Left lung (tissue), 10 donors: ENCODE results near the gene STX5. TPM values are rescaled to one million over a fixed set of nuclear protein-coding genes. Genes with fewer than 3 reads are reported as not detected.

ENCODE experiments used
- ATAC-seq: fragments of 200-7000 bp; cut with Tn5 transposase; one replicate; pipeline ENCODE4 v1.9.1; 2020; ENCODE audit warnings: moderate library complexity
- DNase-seq, 4 donors: peaks; one replicate each; pipeline ENCODE4 v3.0.0-alpha.2; 2013 to 2020
- H3K27ac ChIP-seq, 2 donors: fragments of 200-600 bp; sonication (generic) in 1 of 2; one replicate each; pipeline versions ENCODE4 v1.5.0 to v1.8.0; 2020 to 2021
- H3K27me3 ChIP-seq, 2 donors: fragments of 200-600 bp; sonication (generic) in 1 of 2; one replicate each; pipeline versions ENCODE4 v1.5.0 to v1.8.0; 2020 to 2021
- H3K36me3 ChIP-seq, 2 donors: fragments of 200-600 bp; sonication (generic) in 1 of 2; one replicate each; pipeline versions ENCODE4 v1.5.0 to v1.8.0; 2020 to 2021
- H3K4me1 ChIP-seq, 2 donors: fragments of 200-600 bp; one replicate each; pipeline ENCODE4 v1.8.0; 2021
- H3K4me3 ChIP-seq, 2 donors: fragments of 200-600 bp; sonication (generic) in 1 of 2; one replicate each; pipeline versions ENCODE4 v1.5.0 to v1.8.0; 2020 to 2021; ENCODE audit warnings: mild to moderate bottlenecking in 1 of 2
- H3K9me3 ChIP-seq, 2 donors: fragments of 200-600 bp; sonication (generic) in 1 of 2; one replicate each; pipeline versions ENCODE4 v1.5.0 to v1.8.0; 2020 to 2021
- intact Hi-C, 2 donors: fragments of 100-400 bp; cut with DNase I; formaldehyde crosslinking; loops; one replicate each; pipeline versions ENCODE4 v1.11.2 to v1.14.2; 2022
- microRNA-seq, 2 donors: library from miRNA; unstranded; fragments of <30 nt; microRNA quantifications; one replicate each; pipeline ENCODE4, GENCODE V29; 2019
- polyA plus RNA-seq, 6 donors: library from polyadenylated mRNA; unstranded; fragments of 120-200 nt; gene quantifications; one replicate each; pipeline ENCODE4 v1.2.1, GENCODE V29; 2013; ENCODE audit not compliant: insufficient read length in 6 of 6
- total RNA-seq, 2 donors: library from RNA; stranded (reverse); fragmentation: NEBNext Ultra II Directional; extraction: Animal tissue kit (Norgen Biotek cat#: 25700); gene quantifications; one replicate each; pipeline ENCODE4 v1.2.1, GENCODE V29; 2021
- TF ChIP-seq, protein P1 (sequence below), 2 donors: fragments of 200-600 bp; sonication (generic) in 1 of 2; IDR thresholded peaks; one replicate each; pipeline versions ENCODE4 v1.5.0 to v1.8.0; 2021; ENCODE audit warnings: antibody characterized with exemption in 2 of 2
- donor health status: DM: no; HTN: yes; CAD: no.
- donor health status: DM: no; HTN: no; CAD: no.

The STX5 gene
- total and polyA plus RNA-seq, 8 donors, result 38.9 to 55.7 (median 50.4) TPM

DNA sequence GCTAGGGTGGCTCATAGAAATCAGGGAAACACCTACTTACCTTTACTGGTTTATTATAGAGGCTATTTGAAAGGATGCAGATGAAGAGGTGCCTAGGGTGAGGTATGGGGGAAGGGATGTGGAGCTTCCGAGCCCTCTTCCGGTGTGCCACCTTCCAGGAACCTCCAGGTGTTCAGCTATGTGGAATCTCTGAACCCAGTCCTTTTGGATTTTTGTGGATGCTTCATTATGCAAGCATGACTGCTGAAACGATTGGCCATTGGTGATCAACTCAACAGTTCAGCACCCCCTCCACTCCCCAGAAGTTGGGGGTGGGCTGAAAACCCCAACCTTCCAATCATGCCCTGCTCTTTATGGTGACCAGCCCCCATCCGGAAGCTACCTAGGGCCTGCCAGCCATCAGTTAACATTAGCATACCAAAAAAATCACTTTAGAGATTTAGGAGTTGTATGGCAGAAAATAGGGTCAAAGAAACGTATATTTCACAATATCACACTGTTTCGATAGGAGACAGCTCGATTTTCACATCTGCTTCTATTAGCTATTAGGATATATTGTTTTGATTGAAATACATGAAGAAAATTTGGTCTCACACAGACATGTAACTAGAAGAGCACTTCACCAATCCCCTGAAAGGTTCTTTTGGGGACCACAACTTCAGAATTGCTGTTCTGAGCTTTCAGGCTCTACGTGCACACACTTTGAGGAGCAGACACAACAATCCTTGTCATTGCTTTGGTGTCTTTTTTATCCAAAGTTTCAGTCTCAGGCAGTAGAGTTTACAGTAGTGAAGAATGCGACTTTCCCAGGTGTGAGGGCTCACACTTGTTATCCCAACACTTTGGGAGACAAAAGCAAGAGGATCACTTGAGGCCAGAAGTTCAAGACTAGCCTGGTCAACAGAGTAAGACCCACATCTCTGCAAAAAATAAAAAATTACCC lies 73.7 kb downstream of the STX5 start:
- H3K36me3 ChIP-seq, result no peaks in the 10 kb centered on the region
- no peak overlapping the region for H3K4me3 ChIP-seq
- H3K27ac ChIP-seq, result no peak overlapping the region
- DNase-seq, result no peak
- TF ChIP-seq, protein P1, sequence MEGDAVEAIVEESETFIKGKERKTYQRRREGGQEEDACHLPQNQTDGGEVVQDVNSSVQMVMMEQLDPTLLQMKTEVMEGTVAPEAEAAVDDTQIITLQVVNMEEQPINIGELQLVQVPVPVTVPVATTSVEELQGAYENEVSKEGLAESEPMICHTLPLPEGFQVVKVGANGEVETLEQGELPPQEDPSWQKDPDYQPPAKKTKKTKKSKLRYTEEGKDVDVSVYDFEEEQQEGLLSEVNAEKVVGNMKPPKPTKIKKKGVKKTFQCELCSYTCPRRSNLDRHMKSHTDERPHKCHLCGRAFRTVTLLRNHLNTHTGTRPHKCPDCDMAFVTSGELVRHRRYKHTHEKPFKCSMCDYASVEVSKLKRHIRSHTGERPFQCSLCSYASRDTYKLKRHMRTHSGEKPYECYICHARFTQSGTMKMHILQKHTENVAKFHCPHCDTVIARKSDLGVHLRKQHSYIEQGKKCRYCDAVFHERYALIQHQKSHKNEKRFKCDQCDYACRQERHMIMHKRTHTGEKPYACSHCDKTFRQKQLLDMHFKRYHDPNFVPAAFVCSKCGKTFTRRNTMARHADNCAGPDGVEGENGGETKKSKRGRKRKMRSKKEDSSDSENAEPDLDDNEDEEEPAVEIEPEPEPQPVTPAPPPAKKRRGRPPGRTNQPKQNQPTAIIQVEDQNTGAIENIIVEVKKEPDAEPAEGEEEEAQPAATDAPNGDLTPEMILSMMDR (IDR thresholded peaks at IDR 0.05), result no peak
- no peak for ATAC-seq
- intact Hi-C loops, result no loop called here
- H3K27me3 ChIP-seq, result no peaks in the 10 kb centered on the region
- H3K9me3 ChIP-seq, result no peaks in the 10 kb centered on the region
- peaks cover 13 to 30% of the 10 kb centered on the region in 2 donors for H3K4me1 ChIP-seq

Small RNAs within 50 kb of the gene (microRNA-seq; reads per million reads assigned to microRNA genes)
- 0.84 to 1.6 reads per million in 2 donors for gene MIR6514
- 0 to 0.14 reads per million in 2 donors for gene MIR6748

Other genes with a start within 250 kb of the STX5 start
- gene TUT1, start 240.5 kb downstream of the STX5 start, total RNA-seq, result 10 to 100 TPM; 12.6 to 19.8 TPM
- gene TUT1, start 240.5 kb downstream of the STX5 start, polyA plus RNA-seq, result 10 to 100 TPM; 21.9 to 27.8 (median 23.4) TPM
- 10 to 100 TPM; 67.1 to 86.0 TPM for gene MTA2, start 230.2 kb downstream of the STX5 start, total RNA-seq
- 100 to 1,000 TPM in 2 of 6 donors, 10 to 100 TPM in 4; 90.1 to 110 (median 97.4) TPM for gene MTA2, start 230.2 kb downstream of the STX5 start, polyA plus RNA-seq
- 10 to 100 TPM; 61.5 to 82.5 TPM for gene EML3, start 219.3 kb downstream of the STX5 start, total RNA-seq
- 10 to 100 TPM; 39.3 to 58.5 (median 53.5) TPM for gene EML3, start 219.3 kb downstream of the STX5 start, polyA plus RNA-seq
- 1 to 10 TPM; 4.3 to 5.2 TPM for gene ROM1, start 218.8 kb downstream of the STX5 start, total RNA-seq
- 1 to 10 TPM; 3.4 to 6.5 (median 5.9) TPM for gene ROM1, start 218.8 kb downstream of the STX5 start, polyA plus RNA-seq
- 10 to 100 TPM; 44.1 to 46.2 TPM for gene B3GAT3, start 210.1 kb downstream of the STX5 start, total RNA-seq
- gene B3GAT3, start 210.1 kb downstream of the STX5 start, polyA plus RNA-seq, result 10 to 100 TPM; 19.0 to 35.6 (median 25.0) TPM
- gene GANAB, start 185.4 kb downstream of the STX5 start, total RNA-seq, result 100 to 1,000 TPM; 270 to 325 TPM
- 100 to 1,000 TPM; 287 to 341 (median 312) TPM for gene GANAB, start 185.4 kb downstream of the STX5 start, polyA plus RNA-seq
- gene INTS5, start 178.7 kb downstream of the STX5 start, total RNA-seq, result 10 to 100 TPM; 24.2 to 27.1 TPM
- gene INTS5, start 178.7 kb downstream of the STX5 start, polyA plus RNA-seq, result 10 to 100 TPM; 12.7 to 18.4 (median 17.5) TPM
- gene C11orf98, start 166.8 kb downstream of the STX5 start, total RNA-seq, result 10 to 100 TPM; 46.2 to 65.5 TPM
- 10 to 100 TPM; 42.6 to 64.7 (median 51.1) TPM for gene C11orf98, start 166.8 kb downstream of the STX5 start, polyA plus RNA-seq
- gene CSKMT, start 166.7 kb downstream of the STX5 start, total RNA-seq, result 10 to 100 TPM; 12.8 to 21.8 TPM
- gene CSKMT, start 166.7 kb downstream of the STX5 start, polyA plus RNA-seq, result 1 to 10 TPM; 5.1 to 7.4 (median 6.0) TPM
- gene UQCC3, start 160.4 kb downstream of the STX5 start, total RNA-seq, result 1 to 10 TPM; 6.6 to 6.7 TPM
- 1 to 10 TPM; 6.2 to 9.0 (median 6.8) TPM for gene UQCC3, start 160.4 kb downstream of the STX5 start, polyA plus RNA-seq
- 1 to 10 TPM; 6.0 to 8.2 TPM for gene LBHD1, start 159.8 kb downstream of the STX5 start, total RNA-seq
- gene LBHD1, start 159.8 kb downstream of the STX5 start, polyA plus RNA-seq, result 1 to 10 TPM; 4.4 to 9.9 (median 8.2) TPM
- gene UBXN1, start 153.0 kb downstream of the STX5 start, total RNA-seq, result 10 to 100 TPM; 67.5 to 74.4 TPM
- gene UBXN1, start 153.0 kb downstream of the STX5 start, polyA plus RNA-seq, result 100 to 1,000 TPM; 140 to 169 (median 157) TPM
- 1 to 10 TPM in 1 of 2 donors, under 1 TPM in 1; 0.32 to 2.0 TPM for gene LRRN4CL, start 142.5 kb downstream of the STX5 start, total RNA-seq
- 1 to 10 TPM in 1 of 6 donors, under 1 TPM in 5; 0.32 to 1.2 (median 0.69) TPM for gene LRRN4CL, start 142.5 kb downstream of the STX5 start, polyA plus RNA-seq
- 100 to 1,000 TPM in 1 of 2 donors, 10 to 100 TPM in 1; 77.8 to 109 TPM for gene BSCL2, start 124.6 kb downstream of the STX5 start, total RNA-seq
- gene BSCL2, start 124.6 kb downstream of the STX5 start, polyA plus RNA-seq, result 10 to 100 TPM; 39.9 to 51.9 (median 46.3) TPM
- under 1 TPM in 1 of 2 donors, not detected in 1; 0.42 TPM for gene GNG3, start 124.4 kb downstream of the STX5 start, total RNA-seq
- 1 to 10 TPM; 1.5 to 1.9 (median 1.6) TPM for gene GNG3, start 124.4 kb downstream of the STX5 start, polyA plus RNA-seq
- 10 to 100 TPM; 31.8 to 43.2 TPM for gene HNRNPUL2, start 104.6 kb downstream of the STX5 start, total RNA-seq
- 10 to 100 TPM; 79.9 to 95.4 (median 91.2) TPM for gene HNRNPUL2, start 104.6 kb downstream of the STX5 start, polyA plus RNA-seq
- gene TTC9C, start 103.6 kb downstream of the STX5 start, total RNA-seq, result 10 to 100 TPM; 32.2 to 33.0 TPM
- gene TTC9C, start 103.6 kb downstream of the STX5 start, polyA plus RNA-seq, result 10 to 100 TPM; 36.9 to 43.4 (median 39.8) TPM
- gene ZBTB3, start 77.9 kb downstream of the STX5 start, total RNA-seq, result 10 to 100 TPM; 11.2 TPM
- gene ZBTB3, start 77.9 kb downstream of the STX5 start, polyA plus RNA-seq, result 1 to 10 TPM; 7.3 to 9.6 (median 8.3) TPM
- gene POLR2G, start 70.5 kb downstream of the STX5 start, total RNA-seq, result 10 to 100 TPM; 64.9 to 70.3 TPM
- 100 to 1,000 TPM; 135 to 159 (median 148) TPM for gene POLR2G, start 70.5 kb downstream of the STX5 start, polyA plus RNA-seq
- 10 to 100 TPM; 14.5 to 24.9 TPM for gene TAF6L, start 60.7 kb downstream of the STX5 start, total RNA-seq
- 10 to 100 TPM; 26.6 to 35.2 (median 30.3) TPM for gene TAF6L, start 60.7 kb downstream of the STX5 start, polyA plus RNA-seq
- 10 to 100 TPM; 52.7 to 58.7 TPM for gene TMEM179B, start 44.6 kb downstream of the STX5 start, total RNA-seq
- gene TMEM179B, start 44.6 kb downstream of the STX5 start, polyA plus RNA-seq, result 10 to 100 TPM; 43.9 to 56.7 (median 49.8) TPM
- 10 to 100 TPM; 15.7 to 16.2 TPM for gene TMEM223, start 40.0 kb downstream of the STX5 start, total RNA-seq
- gene TMEM223, start 40.0 kb downstream of the STX5 start, polyA plus RNA-seq, result 10 to 100 TPM; 19.6 to 26.4 (median 20.7) TPM
- 10 to 100 TPM; 67.8 to 73.0 TPM for gene NXF1, start 26.6 kb downstream of the STX5 start, total RNA-seq
- gene NXF1, start 26.6 kb downstream of the STX5 start, polyA plus RNA-seq, result 100 to 1,000 TPM; 118 to 157 (median 134) TPM
- gene TEX54, start 790 bp upstream of the STX5 start, total RNA-seq, result not detected
- under 1 TPM in 2 of 6 donors, not detected in 4; 0.36 to 0.69 TPM for gene TEX54, start 790 bp upstream of the STX5 start, polyA plus RNA-seq
- gene WDR74, start 7.5 kb upstream of the STX5 start, total RNA-seq, result 10 to 100 TPM; 24.6 to 45.4 TPM
- 10 to 100 TPM; 36.1 to 54.0 (median 43.3) TPM for gene WDR74, start 7.5 kb upstream of the STX5 start, polyA plus RNA-seq
- gene SLC3A2, start 48.8 kb upstream of the STX5 start, total RNA-seq, result 100 to 1,000 TPM; 131 to 228 TPM
- gene SLC3A2, start 48.8 kb upstream of the STX5 start, polyA plus RNA-seq, result 100 to 1,000 TPM; 161 to 223 (median 180) TPM
- gene CHRM1, start 89.3 kb upstream of the STX5 start, total RNA-seq, result 1 to 10 TPM; 1.2 to 2.3 TPM
- under 1 TPM; 0.34 to 0.71 (median 0.52) TPM for gene CHRM1, start 89.3 kb upstream of the STX5 start, polyA plus RNA-seq
- gene SLC22A6, start 152.9 kb upstream of the STX5 start, total RNA-seq, result not detected
- gene SLC22A6, start 152.9 kb upstream of the STX5 start, polyA plus RNA-seq, result under 1 TPM in 5 of 6 donors, not detected in 1; 0.08 to 0.34 (median 0.14) TPM
- gene SLC22A8, start 183.8 kb upstream of the STX5 start, total RNA-seq, result not detected
- gene SLC22A8, start 183.8 kb upstream of the STX5 start, polyA plus RNA-seq, result under 1 TPM in 5 of 6 donors, not detected in 1; 0.17 to 0.54 (median 0.37) TPM